ENCODE results near the gene ADAM17. TPM values are rescaled to one million over a fixed set of nuclear protein-coding genes. Genes with fewer than 3 reads are reported as not detected.

Gene ADAM17
- total and polyA plus RNA-seq, 9 of the 15 experiments (the other 6 are each of a cell fraction or from before 2014, with no cell fraction given): 5.8 to 30.0 (median 19.0) TPM

DNA sequence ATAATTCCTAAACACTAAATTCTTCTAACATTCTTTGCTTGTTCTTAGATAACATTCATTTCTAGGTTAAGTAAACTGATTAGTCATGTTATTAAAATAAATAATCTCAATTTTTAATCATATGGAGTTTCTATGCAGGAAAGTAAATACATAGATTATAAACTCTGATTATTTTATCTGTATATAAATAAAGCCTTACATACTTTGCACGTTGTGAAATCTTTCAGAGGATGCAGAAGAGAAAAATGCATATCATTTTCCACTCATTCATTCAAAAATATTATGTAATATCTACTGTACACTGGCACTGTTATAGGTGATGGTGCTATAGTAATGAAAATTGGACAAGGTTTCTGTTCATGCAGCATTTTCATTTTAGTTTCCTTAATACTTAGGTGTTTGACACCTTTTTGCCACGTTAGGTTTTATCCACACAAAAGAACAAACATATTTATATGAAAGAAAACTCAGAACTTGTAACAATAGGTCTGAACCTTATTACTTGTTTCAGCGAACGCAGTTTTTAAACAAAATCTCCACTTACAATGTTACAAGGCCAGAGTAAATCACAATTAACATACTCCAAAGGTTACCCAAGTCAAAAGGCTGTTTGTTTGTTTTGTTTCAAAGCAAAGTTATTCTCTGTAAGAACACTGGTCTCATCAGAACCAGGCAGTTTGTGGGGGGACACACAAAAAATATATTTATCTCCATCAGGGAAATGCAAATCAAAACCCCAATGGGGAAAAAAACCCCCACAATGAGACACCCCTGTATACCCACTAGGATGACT, 27.4 kb downstream of the ADAM17 start:
- TF ChIP-seq CBX1 (IDR thresholded peaks at IDR 0.05; ENCODE audit: low read depth) (no peak), TSC22D4 (tag; IDR thresholded peaks at IDR 0.05) (no peak), HSF4 (CRISPR knock-in tag; IDR thresholded peaks at IDR 0.05; ENCODE audit: borderline replicate concordance) (no peak), YBX1 (IDR thresholded peaks at IDR 0.05) (no peak), ZBTB8A (IDR thresholded peaks at IDR 0.05; ENCODE audit: partially characterized antibody) (no peak), TRIM24 (IDR thresholded peaks at IDR 0.05) (no peak), NFE2 (IDR thresholded peaks at IDR 0.05; ENCODE audit: low read depth) (no peak), ZNF133 (CRISPR knock-in tag; IDR thresholded peaks at IDR 0.05) (no peak), ZNF75A (CRISPR knock-in tag; IDR thresholded peaks at IDR 0.05) (no peak), FOXK2 (conservative IDR thresholded peaks at IDR 0.05 in 1 of 2, IDR thresholded peaks at IDR 0.05 in 1 of 2; ENCODE audit: low read depth in 2 of 2) (no peak), TAF9B (IDR thresholded peaks at IDR 0.05; ENCODE audit: partially characterized antibody) (no peak), HNRNPUL1 (IDR thresholded peaks at IDR 0.05; ENCODE audit: low read length) (no peak), TAF15 (IDR thresholded peaks at IDR 0.05; ENCODE audit: low read depth, low read length) (no peak)
- Histone ChIP-seq H3K79me2 (ENCODE audit: control insufficient read depth, insufficient read depth, low read length) (peaks cover 2% of the 10 kb centered on the region; the same call in 1 of the 3 replicates), H3K9me1 (ENCODE audit: control insufficient read depth, insufficient read depth, low read length) (no peaks in the 10 kb centered on the region), H3K9ac (ENCODE audit: insufficient read depth in 1 of 2, low read depth in 2 of 2, low read length in 2 of 2) (no peak overlapping the region), H3K4me1 (replicated peaks in 1 of 2; ENCODE audit: control insufficient read depth in 2 of 2, insufficient read depth in 2 of 2, low read length in 2 of 2) (no peaks in the 10 kb centered on the region), H4K20me1 (replicated peaks; ENCODE audit: control insufficient read depth, insufficient read depth, low read length) (no peaks in the 10 kb centered on the region), H3K27me3 (ENCODE audit: control insufficient read depth in 2 of 2, insufficient read depth in 2 of 2, low read length in 2 of 2) (no peaks in the 10 kb centered on the region), H3K9me3 (replicated peaks; ENCODE audit: control insufficient read depth, insufficient read depth, low read depth, low read length) (no peaks in the 10 kb centered on the region), H3K4me2 (ENCODE audit: insufficient read depth, low read length) (no peak overlapping the region), H2AFZ (ENCODE audit: low read depth, low read length) (no peak overlapping the region), H3K4me3 (no peak overlapping the region), H3K36me3 (ENCODE audit: control insufficient read depth, insufficient read depth, low read length) (peaks cover 69% of the 10 kb centered on the region; the same call in 2 of the 3 replicates), H3K27ac (ENCODE audit: extremely low read depth, low read depth, low read length) (no peak overlapping the region)
- in situ Hi-C loops (cut with MboI) (no loop called here), intact Hi-C loops (cut with micrococcal nuclease) (no loop called here)
- BruUV-seq (replicated peaks): no TSS peak
- FAIRE-seq (no peak), DNase-seq (ENCODE audit: extremely low read depth in 1 of 4, low spot score in 3 of 4) (no peak), ATAC-seq (no peak)
- 74% methylated on average over 4 of the region's 4 CpGs for WGBS (ENCODE audit: insufficient coverage, low coverage, missing lambda C conversion rate)
- POLR2A ChIA-PET: no interaction called here
- CTCF ChIA-PET (ENCODE audit: low intra/inter-chr PET ratio): no interaction called here
